ELR (cell line): ENCODE measurements around the gene ZNF502.
A peak's percentile ranks its signal among the peaks of the same experiment; 100 is the strongest.
"Not testable (repeated sequence)": the region's sequence is repeated elsewhere in the genome, so short reads cannot be mapped to it uniquely, and the experiment has no call there.

Experiments used
- DNase-seq: peaks from one replicate; pipeline ENCODE4 v3.0.0-alpha.2; 2015; ENCODE audit warnings: low read depth

ZNF502 gene

GRCh38 chr3:44712455-44713075 is at the start of gene ZNF502:
ZNF502 (plus strand) TSS chr3:44712660; CDS start chr3:44720262, 7,602 bp downstream.
- peak; percentile 82 for DNase-seq

DNA sequence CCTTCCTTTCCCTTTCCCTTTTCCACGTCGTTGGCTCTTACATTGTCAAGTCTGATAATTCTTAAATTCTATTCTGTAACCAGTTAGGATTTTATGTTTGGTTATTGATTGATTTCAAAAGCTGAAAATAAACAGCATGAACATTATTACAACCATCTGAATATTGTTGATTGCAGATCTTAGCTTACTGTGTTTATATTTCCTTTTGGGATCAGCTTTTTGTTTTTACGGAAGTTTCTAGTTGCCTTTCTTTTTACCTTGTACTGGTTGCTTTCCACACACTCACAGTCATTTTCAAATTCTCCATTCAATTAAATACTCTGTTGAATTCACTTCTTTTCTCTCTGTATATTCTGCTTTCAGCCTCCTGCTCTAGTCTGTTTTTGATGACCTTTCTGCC is 47.3 kb upstream of the ZNF502 start:
- no peak for DNase-seq

DNA sequence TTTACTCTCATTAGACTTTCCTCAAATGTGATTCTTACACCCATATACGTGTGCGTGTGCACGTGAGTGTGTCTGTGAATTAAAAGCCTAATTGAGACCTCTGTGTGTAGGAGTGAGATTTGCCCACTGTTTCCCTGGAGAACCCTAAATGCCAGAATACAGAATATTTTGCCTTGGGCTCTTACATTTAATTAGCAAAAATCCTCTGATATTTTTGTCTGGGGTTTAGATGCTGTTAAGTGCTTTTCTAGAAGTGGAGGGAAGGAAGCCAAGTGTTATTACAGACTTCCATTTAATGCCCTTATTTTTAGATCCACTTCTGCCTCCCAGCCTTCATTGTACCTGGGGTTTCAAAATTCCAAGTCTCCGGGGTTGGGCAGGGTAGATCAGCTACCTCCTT is 46.1 kb upstream of the ZNF502 start:
- DNase-seq = no peak

DNA sequence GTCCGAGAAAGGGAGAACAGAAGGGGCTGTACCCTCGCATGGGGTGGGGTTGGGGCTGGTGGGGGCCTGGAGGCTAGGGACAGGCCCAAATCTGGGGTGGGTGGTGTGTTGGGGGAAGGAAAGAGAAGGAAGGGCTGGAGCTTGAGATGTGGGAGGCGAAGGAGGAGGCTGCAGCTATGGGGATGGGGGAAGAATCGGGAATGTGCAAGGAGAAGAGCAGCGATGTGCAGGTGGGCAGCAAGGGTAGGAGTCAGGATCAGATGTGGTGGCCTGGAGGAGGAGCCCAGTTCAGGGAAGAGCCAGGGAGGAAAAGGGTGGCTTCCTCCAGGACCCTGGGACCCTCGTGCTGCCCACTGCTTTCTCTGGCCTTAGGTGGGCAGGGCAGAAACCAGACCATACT is 42.7 kb upstream of the ZNF502 start:
- no peak for DNase-seq

- not testable (repeated sequence) for DNase-seq
Measured at GRCh38 chr3:44673466-44673865, 39.0 kb upstream of the ZNF502 start.

DNA sequence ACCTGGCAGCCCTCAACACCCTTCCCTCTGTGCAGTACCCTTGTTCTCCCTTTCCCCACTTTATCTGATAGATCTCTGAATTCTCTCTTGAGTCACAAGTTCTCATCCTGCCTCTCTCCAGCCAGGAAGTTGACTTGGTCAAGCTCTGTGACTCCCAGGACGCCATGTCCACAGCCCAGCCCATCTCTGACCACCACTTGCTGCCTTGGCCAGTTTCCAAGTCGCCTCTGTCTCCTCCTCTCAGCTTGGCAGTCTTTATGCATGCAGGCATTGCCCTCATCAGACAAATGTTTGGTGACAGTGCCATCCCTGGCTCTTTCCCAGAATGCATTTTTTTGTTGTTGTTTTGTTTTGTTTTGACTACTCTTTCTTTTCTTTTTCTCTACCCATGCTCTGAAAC is 38.2 kb upstream of the ZNF502 start:
- DNase-seq = peak; percentile 11

DNA sequence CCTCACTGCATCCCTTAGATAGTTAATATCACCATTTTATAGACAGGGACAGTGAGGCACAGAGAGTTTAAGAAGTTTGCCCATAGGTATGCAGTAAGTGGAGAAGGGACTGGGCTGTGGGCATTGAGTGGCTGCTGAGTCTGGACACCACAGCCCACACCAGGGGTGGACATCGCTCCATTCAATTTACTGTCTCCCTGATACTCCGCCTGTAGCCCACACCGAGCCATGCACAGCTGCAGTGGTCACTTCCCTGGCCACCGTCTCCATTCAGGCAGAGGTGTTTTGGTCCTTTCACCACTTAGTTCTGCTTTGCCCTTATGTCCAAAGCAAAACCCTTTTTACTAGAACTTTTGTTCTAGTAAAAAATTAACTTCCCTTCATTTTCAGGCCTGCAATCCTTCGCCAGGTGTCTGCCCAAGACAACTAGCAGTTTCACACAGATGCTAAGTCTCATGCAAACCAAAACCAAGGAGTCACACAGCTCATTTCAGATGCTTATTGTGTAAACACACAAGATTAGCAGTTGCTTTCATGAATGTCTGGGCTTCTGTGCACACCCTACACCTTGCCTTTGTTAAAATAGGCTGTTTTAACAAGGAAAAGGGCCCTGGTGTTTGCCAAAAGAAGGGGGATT is 33.9 kb upstream of the ZNF502 start:
- DNase-seq = no peak

DNA sequence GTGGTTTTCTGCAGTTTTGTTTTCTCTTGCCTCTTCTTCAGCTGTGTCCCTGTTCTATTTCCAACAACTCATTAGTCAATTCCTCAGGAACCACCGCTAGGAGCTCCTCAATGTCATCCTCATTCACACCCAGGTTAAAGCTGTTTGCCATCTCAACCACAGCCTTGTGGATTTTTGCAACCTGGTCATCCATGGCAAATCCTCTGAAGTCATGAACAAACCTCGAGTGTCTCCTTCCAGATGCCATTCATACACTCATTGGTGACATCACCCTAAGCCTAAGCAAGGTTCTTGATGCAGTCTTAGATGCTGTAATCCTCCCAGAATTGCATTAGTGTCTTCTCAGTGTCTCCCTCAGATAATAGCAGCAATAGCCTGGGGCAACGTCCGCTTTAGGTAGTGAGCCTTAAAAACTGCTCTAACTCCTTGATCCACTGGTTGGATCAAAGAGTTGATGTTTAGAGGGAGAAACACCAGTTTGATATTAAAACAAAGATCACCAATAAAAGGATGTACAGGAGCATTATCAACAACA is 31.5 kb upstream of the ZNF502 start:
- DNase-seq = peak; percentile 16

DNA sequence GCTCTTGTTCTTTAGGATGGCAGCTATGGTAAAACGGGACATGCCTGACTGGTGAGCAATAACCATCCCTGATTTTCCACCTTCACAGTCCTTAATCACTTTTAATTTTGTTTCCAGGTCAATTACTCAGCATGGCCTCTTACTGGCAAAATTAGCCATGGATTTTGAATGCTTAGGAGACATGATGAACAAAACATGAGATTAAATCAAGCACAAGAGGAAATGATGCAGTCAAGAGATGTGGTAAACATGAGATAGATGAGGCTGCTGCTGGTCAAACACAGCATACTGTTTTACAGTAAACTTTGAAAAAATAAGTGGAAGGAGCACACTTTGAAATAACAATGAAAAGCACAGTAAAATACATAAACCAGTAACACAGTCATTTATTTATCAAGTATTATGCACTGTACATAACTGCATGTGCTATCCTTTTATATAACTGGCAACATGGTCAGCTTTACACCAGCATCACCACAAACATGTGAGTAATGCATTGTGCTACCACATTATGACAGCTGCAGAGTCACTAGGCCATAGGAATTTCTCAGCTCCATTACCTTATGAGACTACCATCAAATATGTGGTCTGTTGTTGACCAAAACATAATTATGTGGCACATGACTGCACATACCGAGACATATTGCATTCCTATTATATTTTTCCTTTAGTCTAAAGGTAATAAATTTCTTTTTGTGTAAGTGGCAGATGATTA is 30.1 kb upstream of the ZNF502 start:
- peak; percentile 82 for DNase-seq

GRCh38 chr3:44685128-44685800 is 27.2 kb upstream of the ZNF502 start:
- peak; percentile 41 for DNase-seq

DNA sequence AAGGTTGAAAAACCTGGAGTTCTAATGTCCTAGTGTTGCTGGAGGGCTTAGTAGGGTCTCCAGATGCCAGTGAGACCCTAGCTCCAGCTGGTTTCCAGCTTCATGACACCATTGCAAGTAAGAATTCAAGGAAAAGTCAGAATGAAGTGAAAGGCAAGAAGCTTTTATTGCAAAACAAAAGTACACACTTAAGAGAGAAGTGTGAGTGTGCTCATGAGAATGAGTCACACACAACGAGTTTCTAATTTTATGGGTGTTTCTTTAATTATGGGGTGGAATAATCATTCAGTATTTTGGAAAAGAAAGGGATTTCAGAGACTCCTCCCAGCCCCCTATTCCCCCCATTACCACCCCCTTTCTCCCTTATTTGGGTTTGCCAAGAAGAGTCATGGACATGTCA is 24.6 kb upstream of the ZNF502 start:
- no peak for DNase-seq

- DNase-seq = peak; percentile 20
Measured at GRCh38 chr3:44721231-44722102, 9.0 kb downstream of the ZNF502 start.

GRCh38 chr3:44722103-44722401 is 9.6 kb downstream of the ZNF502 start:
- DNase-seq = peak; percentile 1

DNA sequence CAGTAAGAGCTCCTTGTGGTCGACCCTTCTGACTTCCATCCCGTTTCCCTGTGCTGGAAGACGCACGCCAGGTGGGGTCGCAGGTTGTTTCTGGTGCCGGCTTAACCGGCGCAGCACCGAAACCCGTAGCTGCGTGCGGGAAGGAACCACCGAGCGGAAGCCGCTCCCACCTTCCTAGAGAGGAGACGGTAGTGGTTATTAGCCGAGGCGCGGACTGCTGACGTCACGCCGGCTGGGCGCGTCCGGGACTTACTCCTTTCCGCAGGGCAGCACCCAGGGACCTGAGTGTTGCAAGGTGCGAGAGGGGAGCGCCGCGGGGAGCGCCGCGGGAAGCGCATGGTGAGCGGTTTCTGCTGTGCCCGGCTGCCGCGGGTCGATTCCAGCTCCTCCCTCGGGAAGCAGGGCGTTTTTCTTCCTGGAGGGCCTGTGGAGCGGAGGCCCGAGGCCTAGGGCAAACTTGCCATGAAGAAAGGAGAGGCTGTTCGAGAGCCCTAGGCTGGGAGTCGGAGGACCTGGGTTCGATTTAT is 17.0 kb downstream of the ZNF502 start, which contains the start of gene ZNF501:
ZNF501 (plus strand) TSS at position 252 of the 527 bp plus-strand sequence. CDS start 4,787 bp downstream, outside the sequence.
- peak; percentile 88 for DNase-seq

- no peak for DNase-seq
Measured at GRCh38 chr3:44734646-44735168, 22.2 kb downstream of the ZNF502 start.

GRCh38 chr3:44761101-44761423 is 48.6 kb downstream of the ZNF502 start:
- DNase-seq = peak; percentile 9

GRCh38 chr3:44761424-44762169 is 49.1 kb downstream of the ZNF502 start, which contains the start of the genes KIAA1143 and KIF15:
KIAA1143 (minus strand) TSS chr3:44761619; CDS start chr3:44761602, 17 bp downstream.
KIF15 (plus strand) TSS chr3:44761794; CDS start chr3:44761866, 72 bp downstream.
- peak; percentile 96 for DNase-seq

DNA sequence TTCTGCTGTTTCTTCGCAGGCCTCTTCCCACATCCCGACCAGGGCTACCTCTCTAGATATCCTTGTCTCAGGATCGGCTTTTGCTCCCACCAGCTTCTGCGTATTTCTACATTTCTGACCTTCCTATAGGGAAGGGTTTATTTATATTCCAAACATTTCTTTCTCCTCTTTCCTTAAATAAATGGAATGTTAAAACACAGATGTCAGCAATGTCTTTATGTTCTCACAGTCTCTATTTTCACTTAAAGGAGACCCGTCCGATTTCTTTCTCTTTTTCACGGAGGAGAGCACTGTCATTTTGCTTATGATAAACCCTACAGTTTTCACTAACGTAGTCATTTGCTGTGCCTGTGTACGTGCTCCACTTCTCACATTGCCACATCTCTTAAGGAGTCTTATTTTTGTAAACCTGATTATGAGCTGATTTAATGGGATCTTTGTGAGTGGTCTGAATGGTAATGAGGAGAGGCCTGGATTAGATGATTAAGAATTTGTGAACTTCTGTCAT is 49.8 kb downstream of the ZNF502 start:
- DNase-seq = peak; percentile 36

DNA sequence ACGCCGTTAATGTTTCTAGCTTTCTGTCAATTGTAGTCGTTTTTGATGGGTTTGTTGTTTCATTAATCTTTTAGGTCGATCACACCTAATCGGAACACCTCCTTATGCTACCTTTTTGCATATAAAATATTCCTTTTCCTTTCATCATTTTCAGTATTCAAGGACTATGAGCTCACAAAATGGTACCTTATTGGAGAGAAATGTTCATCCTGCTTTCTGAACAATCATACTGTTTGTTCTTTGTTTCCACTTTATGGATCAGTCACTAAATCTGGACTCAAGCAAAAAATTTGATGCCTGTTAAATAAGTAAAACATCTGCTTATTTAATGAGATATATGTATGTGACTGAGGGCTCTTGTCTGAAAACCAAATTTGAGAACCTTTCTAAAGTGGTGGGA is 50.2 kb downstream of the ZNF502 start:
- DNase-seq = peak; percentile 1

- no peak for DNase-seq
Measured at GRCh38 chr3:44764248-44764647, 51.8 kb downstream of the ZNF502 start.
